HEK293T (cell line): ENCODE data around the gene SERPINB12.

Experiments
- ARNT ChIP-seq: fragments of 450-650 bp; IDR thresholded peaks from 2 replicates; pipeline ENCODE4 v1.6.1; 2017; ENCODE audit warnings: mild to moderate bottlenecking
- BHLHE40 ChIP-seq: fragments of 450-650 bp; IDR thresholded peaks from 2 replicates; pipeline ENCODE4 v1.6.1; 2016; ENCODE audit warnings: mild to moderate bottlenecking, moderate library complexity, borderline replicate concordance
- FOXK2 ChIP-seq: fragments of 450-650 bp; IDR thresholded peaks from 2 replicates; pipeline ENCODE4 v1.6.1; 2016; ENCODE audit warnings: mild to moderate bottlenecking
- HDGF ChIP-seq: fragments of 450-650 bp; IDR thresholded peaks from 2 replicates; pipeline ENCODE4 v1.6.1; 2017; ENCODE audit warnings: antibody characterized with exemption, borderline replicate concordance
- SP1 ChIP-seq: fragments of 450-650 bp; IDR thresholded peaks from 2 replicates; pipeline ENCODE4 v1.6.1; 2017
- SUZ12 ChIP-seq: fragments of 450-650 bp; IDR thresholded peaks from 2 replicates; pipeline ENCODE4 v1.6.1; 2016; ENCODE audit warnings: mild to moderate bottlenecking
- TARDBP ChIP-seq: fragments of 450-650 bp; IDR thresholded peaks from 2 replicates; pipeline ENCODE4 v1.6.1; 2016
- TF ChIP-seq, protein P1 (sequence below): fragments of 450-650 bp; IDR thresholded peaks from 2 replicates; pipeline ENCODE4 v1.6.1; 2016

DNA sequence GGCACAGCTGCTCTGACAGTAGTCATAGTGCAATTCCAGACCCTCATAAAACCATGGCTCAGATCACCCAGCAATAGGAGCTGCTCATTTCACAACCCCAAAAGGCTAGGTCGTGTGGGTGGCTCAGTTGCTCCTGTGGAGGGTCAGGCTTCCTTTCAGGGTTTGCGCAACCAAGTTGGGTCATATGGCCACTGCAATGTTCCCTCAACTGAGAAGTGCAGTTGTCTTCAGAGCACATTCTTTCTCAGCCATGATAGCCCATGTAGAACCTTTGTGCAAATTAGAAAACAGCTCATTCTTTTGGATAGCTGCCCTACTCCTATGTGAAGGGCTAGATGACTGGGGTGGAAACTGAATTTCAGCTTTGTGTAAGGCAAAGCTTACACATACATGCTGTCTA lies 48.2 kb downstream of the SERPINB12 start:
- no peak for TF ChIP-seq BHLHE40
- no peak for TF ChIP-seq HDGF
- no peak for TF ChIP-seq SUZ12
- no peak for TF ChIP-seq TARDBP
- TF ChIP-seq ARNT: no peak
- TF ChIP-seq SP1: no peak
- TF ChIP-seq, protein P1, sequence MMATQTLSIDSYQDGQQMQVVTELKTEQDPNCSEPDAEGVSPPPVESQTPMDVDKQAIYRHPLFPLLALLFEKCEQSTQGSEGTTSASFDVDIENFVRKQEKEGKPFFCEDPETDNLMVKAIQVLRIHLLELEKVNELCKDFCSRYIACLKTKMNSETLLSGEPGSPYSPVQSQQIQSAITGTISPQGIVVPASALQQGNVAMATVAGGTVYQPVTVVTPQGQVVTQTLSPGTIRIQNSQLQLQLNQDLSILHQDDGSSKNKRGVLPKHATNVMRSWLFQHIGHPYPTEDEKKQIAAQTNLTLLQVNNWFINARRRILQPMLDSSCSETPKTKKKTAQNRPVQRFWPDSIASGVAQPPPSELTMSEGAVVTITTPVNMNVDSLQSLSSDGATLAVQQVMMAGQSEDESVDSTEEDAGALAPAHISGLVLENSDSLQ: no peak
- no peak for TF ChIP-seq FOXK2
